GM12801 (cell line): ENCODE measurements around the gene ZCCHC10.

ENCODE experiments used
- TF ChIP-seq, protein P1 (sequence below): IDR thresholded peaks from one replicate; pipeline ENCODE4 v1.5.1; 2011; ENCODE audit warnings: control low read depth; ENCODE audit not compliant: insufficient read length; ENCODE audit errors: extremely low read depth

The ZCCHC10 gene

DNA sequence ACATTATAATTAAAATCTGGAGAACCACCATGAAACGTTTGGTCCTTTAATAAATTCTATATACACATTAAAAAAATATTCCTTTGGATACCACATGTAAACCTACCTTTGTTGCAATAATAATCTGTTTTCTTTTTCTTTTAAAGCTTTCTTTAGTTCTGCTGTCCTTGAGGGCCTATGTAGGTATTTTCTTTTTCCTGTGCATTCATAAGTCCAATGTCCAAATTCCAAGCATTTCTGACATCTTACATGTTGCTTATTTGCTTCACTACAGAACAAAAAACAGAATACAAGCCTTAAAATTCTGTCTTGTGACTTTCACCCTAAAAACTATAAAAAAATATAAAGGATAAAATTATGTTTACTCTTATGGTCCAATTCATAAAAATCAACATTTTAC, 19.7 kb downstream of the ZCCHC10 start:
- TF ChIP-seq, protein P1, sequence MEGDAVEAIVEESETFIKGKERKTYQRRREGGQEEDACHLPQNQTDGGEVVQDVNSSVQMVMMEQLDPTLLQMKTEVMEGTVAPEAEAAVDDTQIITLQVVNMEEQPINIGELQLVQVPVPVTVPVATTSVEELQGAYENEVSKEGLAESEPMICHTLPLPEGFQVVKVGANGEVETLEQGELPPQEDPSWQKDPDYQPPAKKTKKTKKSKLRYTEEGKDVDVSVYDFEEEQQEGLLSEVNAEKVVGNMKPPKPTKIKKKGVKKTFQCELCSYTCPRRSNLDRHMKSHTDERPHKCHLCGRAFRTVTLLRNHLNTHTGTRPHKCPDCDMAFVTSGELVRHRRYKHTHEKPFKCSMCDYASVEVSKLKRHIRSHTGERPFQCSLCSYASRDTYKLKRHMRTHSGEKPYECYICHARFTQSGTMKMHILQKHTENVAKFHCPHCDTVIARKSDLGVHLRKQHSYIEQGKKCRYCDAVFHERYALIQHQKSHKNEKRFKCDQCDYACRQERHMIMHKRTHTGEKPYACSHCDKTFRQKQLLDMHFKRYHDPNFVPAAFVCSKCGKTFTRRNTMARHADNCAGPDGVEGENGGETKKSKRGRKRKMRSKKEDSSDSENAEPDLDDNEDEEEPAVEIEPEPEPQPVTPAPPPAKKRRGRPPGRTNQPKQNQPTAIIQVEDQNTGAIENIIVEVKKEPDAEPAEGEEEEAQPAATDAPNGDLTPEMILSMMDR, result no peak

GRCh38 chr5:132999246-132999645, 27.1 kb downstream of the ZCCHC10 start:
- TF ChIP-seq, protein P1, result no peak

DNA sequence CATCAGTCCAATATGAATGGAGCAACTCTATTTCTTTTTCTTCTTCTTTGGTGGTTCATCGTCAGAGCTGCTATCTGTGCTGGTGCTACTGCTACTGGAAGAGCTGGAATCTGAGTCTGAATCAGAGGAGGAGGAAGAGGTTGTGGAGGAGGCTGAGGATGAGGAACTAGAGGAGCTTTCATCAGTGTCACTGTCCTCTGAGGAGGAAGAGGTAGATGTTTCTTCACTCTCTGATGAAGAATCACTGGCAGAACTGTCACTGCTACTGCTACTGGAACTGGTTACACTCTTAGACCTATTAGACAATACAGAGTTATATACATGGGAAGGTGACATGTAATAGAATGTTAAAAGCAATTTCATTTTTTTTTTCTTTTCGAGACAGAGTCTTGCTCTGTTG, 27.8 kb downstream of the ZCCHC10 start:
- TF ChIP-seq, protein P1, result no peak

GRCh38 chr5:132996307-132996706, 30.0 kb downstream of the ZCCHC10 start:
- TF ChIP-seq, protein P1, result no peak

DNA sequence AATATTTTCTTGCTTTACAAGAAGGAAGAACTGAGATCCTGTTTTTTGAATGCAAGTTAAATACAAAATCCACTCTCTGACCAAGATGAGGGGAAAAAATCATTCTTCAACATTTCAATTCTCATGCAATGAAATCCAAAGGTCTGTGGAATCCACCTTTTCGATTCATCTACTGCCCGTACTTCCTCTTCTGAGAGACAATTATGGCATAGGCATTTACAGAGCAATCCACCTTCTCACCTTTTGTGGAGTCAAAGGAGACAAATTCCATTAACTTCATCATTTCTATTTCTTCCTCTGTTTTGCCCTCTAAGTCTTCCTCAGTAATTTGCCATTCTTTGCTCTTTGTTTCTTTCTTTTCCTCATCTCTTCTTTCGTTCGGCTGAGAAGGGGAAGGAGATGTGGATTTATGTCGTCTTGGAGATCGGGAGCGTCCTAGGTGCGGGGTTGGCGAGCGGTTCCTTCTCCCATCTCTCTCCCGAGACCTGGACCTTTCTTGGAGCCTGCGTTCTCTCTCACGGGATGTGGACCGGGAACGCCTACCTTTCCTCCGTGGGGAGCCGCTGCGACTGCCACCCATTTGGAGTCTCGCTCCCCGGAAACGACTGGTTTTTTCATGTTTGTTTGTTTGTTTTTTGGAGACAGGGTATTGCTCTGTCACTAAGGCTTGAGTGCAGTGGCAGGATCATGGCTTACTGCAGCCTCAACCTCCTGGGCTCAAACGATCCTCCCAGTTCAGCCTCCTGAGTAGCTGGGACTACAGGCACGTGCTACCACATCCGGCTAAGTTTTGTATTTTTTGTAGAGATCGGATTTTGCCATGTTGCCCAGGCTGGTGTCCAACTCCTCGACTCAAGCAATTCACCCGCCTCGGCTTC, 38.6 kb downstream of the ZCCHC10 start:
- TF ChIP-seq, protein P1, result no peak

DNA sequence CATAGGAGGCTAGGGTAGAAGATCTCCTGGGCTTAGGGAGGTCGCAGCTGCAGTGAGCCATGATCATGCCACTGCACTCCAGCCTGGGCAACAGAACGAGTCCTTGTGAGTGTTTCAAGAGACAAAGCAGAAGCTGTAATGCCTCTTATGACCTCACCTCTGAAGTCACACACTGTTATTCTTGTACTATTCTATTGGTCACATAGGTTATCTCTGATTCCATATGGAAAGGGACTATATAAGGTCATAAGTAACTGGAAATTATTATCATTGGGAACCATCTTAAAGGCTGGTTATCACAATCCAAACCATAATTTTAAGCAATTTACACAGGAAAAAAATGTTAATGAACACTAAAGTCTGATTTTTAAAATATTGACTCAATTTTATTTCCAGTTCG, 45.1 kb downstream of the ZCCHC10 start:
- TF ChIP-seq, protein P1, result no peak

- TF ChIP-seq, protein P1, result no peak
Measured at GRCh38 chr5:132979976-132980375, 46.4 kb downstream of the ZCCHC10 start.
